Loucy (cell line): Measurements from ENCODE around the gene CFAP58.

Experiments
- H2AFZ ChIP-seq: fragments of 200-600 bp; sonication (generic); 2 replicates; pipeline ENCODE4 v1.6.0; 2016; ENCODE audit warnings: antibody characterized with exemption, mild to moderate bottlenecking, low read length, moderate library complexity
- H3F3A ChIP-seq: fragments of 200-600 bp; 2 replicates; pipeline ENCODE4 v1.6.0; 2016; ENCODE audit warnings: antibody characterized with exemption, low read depth, mild to moderate bottlenecking
- H3K27me3 ChIP-seq: fragments of 200-600 bp; sonication (generic); 2 replicates; pipeline ENCODE4 v1.6.1; 2014; ENCODE audit warnings: low read length, mild to moderate bottlenecking; ENCODE audit not compliant: insufficient read depth, poor library complexity, severe bottlenecking
- H3K36me3 ChIP-seq: fragments of 200-600 bp; sonication (generic); 2 replicates; pipeline ENCODE4 v1.6.1; 2016; ENCODE audit warnings: low read length; ENCODE audit not compliant: insufficient read depth
- H3K4me1 ChIP-seq: fragments of 200-600 bp; sonication (generic); 2 replicates; pipeline ENCODE4 v1.5.1; 2014; ENCODE audit warnings: low read length, mild to moderate bottlenecking; ENCODE audit not compliant: insufficient read depth, poor library complexity, severe bottlenecking
- H3K4me2 ChIP-seq: fragments of 200-600 bp; sonication (generic); 2 replicates; pipeline ENCODE4 v1.6.0; 2014; ENCODE audit warnings: antibody characterized with exemption, low read length, low read depth, mild to moderate bottlenecking; ENCODE audit not compliant: poor library complexity, severe bottlenecking
- H3K4me3 ChIP-seq: fragments of 200-600 bp; sonication (generic); 2 replicates; pipeline ENCODE4 v1.5.1; 2014; ENCODE audit warnings: low read length, mild to moderate bottlenecking, mixed read lengths; ENCODE audit not compliant: poor library complexity, severe bottlenecking
- H3K79me2 ChIP-seq: fragments of 200-600 bp; sonication (generic); 2 replicates; pipeline ENCODE4 v1.6.1; 2014; ENCODE audit warnings: low read length; ENCODE audit not compliant: insufficient read depth
- H3K9ac ChIP-seq: fragments of 200-600 bp; sonication (generic); 2 replicates; pipeline ENCODE4 v1.6.0; 2014; ENCODE audit warnings: mild to moderate bottlenecking, low read depth, low read length, moderate library complexity; ENCODE audit not compliant: poor library complexity, severe bottlenecking
- H3K9me2 ChIP-seq: fragments of 200-600 bp; sonication (generic); replicated peaks from 2 replicates; pipeline ENCODE4 v1.6.1; 2016; ENCODE audit warnings: low read depth, low read length, mixed read lengths
- H3K9me3 ChIP-seq: fragments of 200-600 bp; sonication (generic); 2 replicates; pipeline ENCODE4 v1.6.1; 2014; ENCODE audit warnings: mild to moderate bottlenecking, antibody characterized with exemption, low read length, low read depth; ENCODE audit not compliant: insufficient read depth
- H4K20me1 ChIP-seq: fragments of 200-600 bp; sonication (generic); 2 replicates; pipeline ENCODE4 v1.6.0; 2014; ENCODE audit warnings: antibody characterized with exemption, low read length, mild to moderate bottlenecking; ENCODE audit not compliant: insufficient read depth, poor library complexity, severe bottlenecking
- EZH2phosphoT487 ChIP-seq: fragments of 200-600 bp; IDR thresholded peaks from 2 replicates; pipeline ENCODE4 v1.6.1; 2018; ENCODE audit warnings: antibody characterized with exemption, mild to moderate bottlenecking, moderate library complexity, borderline replicate concordance
- TF ChIP-seq, protein P1 (sequence below): fragments of 200-600 bp; sonication (generic); conservative IDR thresholded peaks from 2 replicates; pipeline ENCODE4 v1.5.1; 2014; ENCODE audit warnings: mild to moderate bottlenecking, antibody characterized with exemption, low read length

CFAP58 gene

DNA sequence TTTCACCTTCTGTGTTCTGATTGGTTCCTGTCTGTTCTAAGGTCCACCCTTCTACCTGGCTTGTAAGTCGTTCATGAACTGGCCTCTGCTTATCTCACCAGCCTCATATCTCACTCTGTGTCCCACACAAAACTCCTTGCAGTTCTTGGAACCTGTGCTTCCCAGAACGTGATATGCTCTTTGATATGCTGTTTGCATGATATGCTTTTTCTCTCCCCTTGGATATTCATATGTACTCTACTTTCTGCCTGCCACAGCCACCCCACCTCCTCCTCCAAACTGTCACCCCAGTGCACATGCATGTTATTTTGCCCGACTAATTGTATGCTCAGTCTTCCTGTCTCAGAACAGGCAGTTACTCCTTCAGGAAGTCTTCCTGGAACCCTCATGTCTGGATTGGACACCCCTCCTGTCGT is 13.5 kb upstream of the CFAP58 start:
- Histone ChIP-seq H2AFZ (no peak overlapping the region), H3K4me1 (peaks cover 37% of the 10 kb centered on the region), H3K4me3 (no peak overlapping the region)

DNA sequence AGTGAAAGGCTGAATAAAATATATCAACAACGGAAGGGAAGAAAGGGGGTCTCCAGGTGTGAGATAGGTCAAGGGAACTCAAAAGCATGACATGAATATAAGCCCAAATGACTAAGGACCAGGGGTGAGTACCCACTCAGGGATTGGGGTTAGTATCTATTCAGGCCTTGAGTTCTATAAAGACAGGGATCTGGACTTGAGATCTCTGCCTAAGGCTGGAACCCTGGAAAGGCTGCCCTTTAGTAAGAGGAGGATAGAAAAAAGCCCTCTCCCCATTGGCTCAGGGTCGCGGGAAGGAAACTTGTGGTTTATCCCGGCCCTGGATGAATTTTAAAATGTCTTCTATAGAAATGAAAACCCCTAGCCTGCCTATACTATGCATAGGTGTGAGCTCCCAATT is 13.0 kb upstream of the CFAP58 start:
- Histone ChIP-seq H3K9ac (no peak overlapping the region), H3K36me3 (no peaks in the 10 kb centered on the region), H3K4me3 (no peak overlapping the region), H3K9me3 (no peaks in the 10 kb centered on the region), H3K4me1 (peaks cover 32% of the 10 kb centered on the region), H3K9me2 (no peaks in the 10 kb centered on the region), H4K20me1 (peaks cover 17% of the 10 kb centered on the region), H3F3A (no peaks in the 10 kb centered on the region), H3K27me3 (no peaks in the 10 kb centered on the region), H3K4me2 (peak overlapping the region; percentile 85), H3K79me2 (peaks cover 27% of the 10 kb centered on the region), H2AFZ (no peak overlapping the region)
- TF ChIP-seq, protein P1, sequence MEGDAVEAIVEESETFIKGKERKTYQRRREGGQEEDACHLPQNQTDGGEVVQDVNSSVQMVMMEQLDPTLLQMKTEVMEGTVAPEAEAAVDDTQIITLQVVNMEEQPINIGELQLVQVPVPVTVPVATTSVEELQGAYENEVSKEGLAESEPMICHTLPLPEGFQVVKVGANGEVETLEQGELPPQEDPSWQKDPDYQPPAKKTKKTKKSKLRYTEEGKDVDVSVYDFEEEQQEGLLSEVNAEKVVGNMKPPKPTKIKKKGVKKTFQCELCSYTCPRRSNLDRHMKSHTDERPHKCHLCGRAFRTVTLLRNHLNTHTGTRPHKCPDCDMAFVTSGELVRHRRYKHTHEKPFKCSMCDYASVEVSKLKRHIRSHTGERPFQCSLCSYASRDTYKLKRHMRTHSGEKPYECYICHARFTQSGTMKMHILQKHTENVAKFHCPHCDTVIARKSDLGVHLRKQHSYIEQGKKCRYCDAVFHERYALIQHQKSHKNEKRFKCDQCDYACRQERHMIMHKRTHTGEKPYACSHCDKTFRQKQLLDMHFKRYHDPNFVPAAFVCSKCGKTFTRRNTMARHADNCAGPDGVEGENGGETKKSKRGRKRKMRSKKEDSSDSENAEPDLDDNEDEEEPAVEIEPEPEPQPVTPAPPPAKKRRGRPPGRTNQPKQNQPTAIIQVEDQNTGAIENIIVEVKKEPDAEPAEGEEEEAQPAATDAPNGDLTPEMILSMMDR: no peak
- TF ChIP-seq EZH2phosphoT487: no peak

More for the DNA sequence above, 13.5 kb upstream of the CFAP58 start:
- Histone ChIP-seq H3K9me3 (no peaks in the 10 kb centered on the region), H3K79me2 (peaks cover 33% of the 10 kb centered on the region), H3K9ac (no peak overlapping the region), H3K9me2 (no peaks in the 10 kb centered on the region), H3F3A (no peaks in the 10 kb centered on the region), H3K27me3 (no peaks in the 10 kb centered on the region), H3K36me3 (no peaks in the 10 kb centered on the region), H4K20me1 (peaks cover 22% of the 10 kb centered on the region), H3K4me2 (peak overlapping the region; percentile 85)
- no peak for TF ChIP-seq EZH2phosphoT487
- TF ChIP-seq, protein P1: no peak

DNA sequence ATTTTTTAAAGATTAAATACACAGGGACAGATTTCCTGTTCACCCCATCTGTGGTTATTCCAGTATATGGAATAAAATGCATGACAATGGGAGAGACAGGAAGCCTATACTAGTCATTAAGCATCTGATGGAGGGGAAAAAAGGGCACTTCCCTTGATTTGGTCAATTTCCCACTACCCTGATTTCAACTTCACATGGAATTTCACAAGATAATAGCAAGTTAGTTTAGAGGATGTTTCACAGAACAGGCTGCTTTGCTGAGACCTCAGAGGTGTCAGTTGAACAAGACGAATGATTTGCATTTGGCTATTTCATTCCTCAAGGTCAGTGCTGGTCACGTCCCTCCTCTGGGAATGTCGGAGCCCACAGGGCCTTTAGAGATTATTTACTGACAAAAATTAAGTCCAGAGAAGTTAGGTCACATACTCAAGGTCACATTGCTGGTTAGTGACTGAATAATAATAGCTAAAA is 10.7 kb upstream of the CFAP58 start:
- no peaks in the 10 kb centered on the region for H4K20me1 ChIP-seq
- H3K4me1 ChIP-seq: peaks cover 16% of the 10 kb centered on the region
- H3K36me3 ChIP-seq: no peaks in the 10 kb centered on the region
- H3K9ac ChIP-seq: no peak overlapping the region
- H3K4me3 ChIP-seq: no peak overlapping the region
- no peak overlapping the region for H2AFZ ChIP-seq
- H3K9me2 ChIP-seq: no peaks in the 10 kb centered on the region
- H3K4me2 ChIP-seq: no peak overlapping the region
- H3K79me2 ChIP-seq: peaks cover 4% of the 10 kb centered on the region; the same call in 1 of the 2 replicates
- no peaks in the 10 kb centered on the region for H3K9me3 ChIP-seq
- no peaks in the 10 kb centered on the region for H3K27me3 ChIP-seq
- no peaks in the 10 kb centered on the region for H3F3A ChIP-seq
- no peak for TF ChIP-seq EZH2phosphoT487
- TF ChIP-seq, protein P1: no peak
